Right lobe of liver (tissue), 6 donors: ENCODE data around the gene ABHD6. TPM values are rescaled to one million over a fixed set of nuclear protein-coding genes. Genes with fewer than 3 reads are reported as not detected.

Experiments
- ATAC-seq, 4 donors: fragments of 200-7000 bp; cut with Tn5 transposase; one replicate each; pipeline ENCODE4 v1.9.1; 2020; ENCODE audit warnings: mild to moderate bottlenecking in 4 of 4, moderate library complexity in 4 of 4
- DNase-seq, 3 donors: peaks; one replicate each; pipeline ENCODE4 v3.0.0-alpha.2; 2020
- H3K27ac ChIP-seq, 3 donors: fragments of 200-600 bp; one replicate each; pipeline ENCODE4 v1.8.0; 2022
- H3K27me3 ChIP-seq, 2 donors: fragments of 200-600 bp; one replicate each; pipeline ENCODE4 v1.8.0; 2022
- H3K36me3 ChIP-seq, 4 donors: fragments of 200-600 bp; sonication (generic) in 1 of 4; one replicate each; pipeline versions ENCODE4 v1.5.1 to v1.8.0; 2017 to 2022; ENCODE audit warnings: control low read depth in 1 of 4
- H3K4me1 ChIP-seq, 4 donors: fragments of 200-600 bp; sonication (generic) in 1 of 4; one replicate each; pipeline versions ENCODE4 v1.5.1 to v1.8.0; 2017 to 2022; ENCODE audit warnings: control low read depth in 1 of 4
- H3K4me3 ChIP-seq, 3 donors: fragments of 200-600 bp; one replicate each; pipeline ENCODE4 v1.8.0; 2022
- H3K9me3 ChIP-seq, 4 donors: fragments of 200-600 bp; sonication (generic) in 1 of 4; one replicate each; pipeline versions ENCODE4 v1.5.1 to v1.8.0; 2017 to 2022; ENCODE audit warnings: control low read depth in 1 of 4
- CTCF ChIP-seq, 4 donors: fragments of 200-600 bp in 3 of 4; fragments of 450-650 bp in 1 of 4; IDR thresholded peaks; one replicate each; pipeline versions ENCODE4 v1.5.1 to v1.8.0; 2016 to 2022; ENCODE audit warnings: antibody characterized with exemption in 4 of 4, mild to moderate bottlenecking in 2 of 4
- POLR2A ChIP-seq: fragments of 450-650 bp; IDR thresholded peaks from one replicate; pipeline ENCODE4 v1.6.1; 2017; ENCODE audit warnings: antibody characterized with exemption, mild to moderate bottlenecking
- WGBS: methylation state at CpG from one replicate; pipeline ENCODE4 v1.1.6; 2018; ENCODE audit warnings: low coverage, low lambda C conversion rate; ENCODE audit not compliant: insufficient coverage; ENCODE audit errors: missing lambda C conversion rate; 5-methylcytosine and 5-hydroxymethylcytosine counted together
- intact Hi-C, 2 donors: fragments of 100-400 bp; cut with DNase I; formaldehyde crosslinking; loops; one replicate each; pipeline versions ENCODE4 v1.11.2 to v1.14.1; 2022
- small RNA-seq, 2 experiments: library from RNA; depleted of rRNA; stranded (forward); fragments of <200 nt; gene quantifications; one replicate each; pipeline ENCODE3, GENCODE V24; 2016
- total RNA-seq, 6 experiments: library from RNA; depleted of rRNA in 2 of 6; stranded (reverse); fragments of >200 nt in 2 of 6; fragmentation: NEBNext Ultra II Directional in 3 of 6; extraction: Animal tissue kit (Norgen Biotek cat#: 25700) in 3 of 6; gene quantifications; one replicate each; pipeline versions ENCODE4 v1.1.0 to v1.2.4, GENCODE V29; 2016 to 2023
- donor health status: DM: no; HTN: yes; CAD: no.
- donor health status: DM: no; HTN: no; CAD: no.
- donor health status: DM: no; HTN: no; CAD: no.
- donor health status: DM: no; HTN: yes; CAD: no.
- donor health status: DM: no; HTN: yes; CAD: no.

Gene ABHD6
- total RNA-seq, 6 experiments from 2014 or later, result 24.6 to 64.3 (median 52.6) TPM

- Histone ChIP-seq H3K4me1 (peaks cover 0 to 15% (median 0%) of the 10 kb centered on the region in 4 donors), H3K36me3 (no peaks in the 10 kb centered on the region), H3K9me3 (no peaks in the 10 kb centered on the region), H3K27ac (no peak overlapping the region), H3K27me3 (no peaks in the 10 kb centered on the region), H3K4me3 (no peak overlapping the region)
- TF ChIP-seq POLR2A (no peak), CTCF (IDR thresholded peaks at IDR 0.05) (no peak)
- intact Hi-C loops, result no loop called here
- 63% methylated on average over 2 of the region's 3 CpGs for WGBS
- DNase-seq, result no peak
- no peak for ATAC-seq
These were observed 103.8 kb downstream of the ABHD6 start for GRCh38 chr3:58341376-58341775.

DNA sequence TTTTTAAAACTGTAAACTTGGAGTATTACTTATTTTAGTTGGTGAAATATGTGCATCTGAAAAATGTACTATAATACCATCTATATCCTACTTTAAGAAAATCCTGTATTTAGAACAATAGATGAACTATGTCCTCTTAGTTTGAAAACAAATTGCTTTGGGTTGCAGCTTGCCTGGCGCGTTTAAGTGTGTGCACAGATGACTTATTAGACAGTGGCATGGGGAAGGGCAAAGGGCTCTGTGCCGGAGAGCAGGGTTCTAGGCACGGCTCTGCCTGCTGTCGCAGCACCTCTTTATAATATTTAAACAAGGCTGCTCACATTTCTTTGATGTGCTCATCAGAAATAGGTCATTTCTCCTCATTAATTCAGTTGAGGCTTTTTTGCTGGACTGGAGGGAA, 105.1 kb downstream of the ABHD6 start:
- Histone ChIP-seq H3K4me1 (peaks cover 0 to 16% (median 0%) of the 10 kb centered on the region in 4 donors), H3K27me3 (no peaks in the 10 kb centered on the region), H3K4me3 (no peak overlapping the region), H3K9me3 (no peaks in the 10 kb centered on the region), H3K27ac (no peak overlapping the region), H3K36me3 (no peaks in the 10 kb centered on the region)
- intact Hi-C loops, result no loop called here
- ATAC-seq (peak; percentile 91 to 99 (median 96)), DNase-seq (peak; percentile 58 to 70 (median 68))
- TF ChIP-seq CTCF (IDR thresholded peaks at IDR 0.05) (no peak), POLR2A (no peak)
- 19% methylated on average over 5 of the region's 5 CpGs for WGBS

Small RNA genes lying within 50 kb of the gene (small RNA-seq; reads per million reads assigned to genes)
- 0 reads per million in 2 experiments for gene AC098479.1

Other genes starting within 250 kb of the ABHD6 start
- gene FLNB, start 229.4 kb upstream of the ABHD6 start, total RNA-seq, result 100 to 1,000 TPM in 2 of 6 experiments, 10 to 100 TPM in 4; 48.4 to 109 (median 97.8) TPM
- 100 to 1,000 TPM in 1 of 6 experiments, 10 to 100 TPM in 5; 32.9 to 134 (median 61.0) TPM for gene DNASE1L3, start 26.8 kb upstream of the ABHD6 start, total RNA-seq
- gene RPP14, start 68.5 kb downstream of the ABHD6 start, total RNA-seq, result 10 to 100 TPM in 4 of 6 experiments, 1 to 10 TPM in 2; 7.9 to 12.6 (median 10.6) TPM
- 1 to 10 TPM; 6.1 to 9.9 (median 8.5) TPM for gene HTD2, start 68.7 kb downstream of the ABHD6 start, total RNA-seq
- 10 to 100 TPM in 3 of 6 experiments, 1 to 10 TPM in 3; 6.6 to 19.4 (median 9.6) TPM for gene PXK, start 95.1 kb downstream of the ABHD6 start, total RNA-seq
- gene PDHB, start 196.0 kb downstream of the ABHD6 start, total RNA-seq, result 10 to 100 TPM; 35.5 to 70.2 (median 47.3) TPM